Ishikawa (cell line): Measurements from ENCODE around the gene RAI1.

Source experiments
- CEBPB ChIP-seq: IDR thresholded peaks from 2 replicates; pipeline ENCODE4 v1.6.1; 2012
- CREB1 ChIP-seq: IDR thresholded peaks from 2 replicates; pipeline ENCODE4 v1.6.1; 2012; ENCODE audit warnings: low read depth
- EGR1 ChIP-seq: IDR thresholded peaks from 2 replicates; pipeline ENCODE4 v1.6.1; 2012
- EP300 ChIP-seq: IDR thresholded peaks from 2 replicates; pipeline ENCODE4 v1.6.1; 2012; ENCODE audit warnings: borderline replicate concordance
- FOXM1 ChIP-seq: IDR thresholded peaks from 2 replicates; pipeline ENCODE4 v1.6.1; 2012; ENCODE audit warnings: low read depth, borderline replicate concordance
- RAD21 ChIP-seq: IDR thresholded peaks from 2 replicates; pipeline ENCODE4 v1.6.1; 2012; ENCODE audit warnings: low read depth
- TAF1 ChIP-seq: IDR thresholded peaks from 2 replicates; pipeline ENCODE4 v1.6.1; 2012; ENCODE audit warnings: low read depth, mild to moderate bottlenecking
- TCF12 ChIP-seq: IDR thresholded peaks from 2 replicates; pipeline ENCODE4 v1.6.1; 2012; ENCODE audit warnings: low read depth
- TEAD4 ChIP-seq: IDR thresholded peaks from 2 replicates; pipeline ENCODE4 v1.6.1; 2012
- YY1 ChIP-seq: IDR thresholded peaks from 2 replicates; pipeline ENCODE4 v1.6.1; 2012; ENCODE audit warnings: low read depth
- ZBTB7A ChIP-seq: IDR thresholded peaks from 2 replicates; pipeline ENCODE4 v1.6.1; 2012; ENCODE audit warnings: low read depth
- TF ChIP-seq, protein P1 (sequence below): IDR thresholded peaks from 2 replicates; pipeline ENCODE4 v1.6.1; 2012
- TF ChIP-seq, protein P2 (sequence below): IDR thresholded peaks from 2 replicates; pipeline ENCODE4 v1.6.1; 2012; ENCODE audit warnings: low read depth, mild to moderate bottlenecking

Gene RAI1

DNA sequence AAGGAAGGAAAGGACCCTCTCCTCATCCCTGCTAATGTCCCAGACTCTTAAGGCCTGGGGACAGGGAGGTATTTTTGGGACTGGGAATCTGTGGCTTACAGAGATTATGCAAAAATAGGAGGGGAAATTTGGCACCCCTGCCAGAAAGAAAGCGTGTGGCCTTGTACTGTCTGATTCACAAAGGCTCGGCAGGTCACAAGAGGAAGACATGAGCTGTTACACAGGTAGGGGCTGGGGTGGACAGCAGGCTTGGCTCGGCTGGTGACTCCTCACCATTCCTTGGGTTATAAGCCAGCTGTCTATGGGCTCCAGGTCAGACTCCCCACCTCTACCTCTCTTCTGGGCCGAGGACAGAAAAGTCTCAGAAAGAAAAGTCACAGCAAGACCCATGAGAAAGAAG lies 176.2 kb downstream of the RAI1 start:
- no peak for TF ChIP-seq TEAD4
- TF ChIP-seq EGR1: no peak
- TF ChIP-seq ZBTB7A: no peak
- no peak for TF ChIP-seq EP300
- no peak for TF ChIP-seq CREB1
- TF ChIP-seq TAF1: no peak
- no peak for TF ChIP-seq RAD21
- no peak for TF ChIP-seq CEBPB
- TF ChIP-seq, protein P1, sequence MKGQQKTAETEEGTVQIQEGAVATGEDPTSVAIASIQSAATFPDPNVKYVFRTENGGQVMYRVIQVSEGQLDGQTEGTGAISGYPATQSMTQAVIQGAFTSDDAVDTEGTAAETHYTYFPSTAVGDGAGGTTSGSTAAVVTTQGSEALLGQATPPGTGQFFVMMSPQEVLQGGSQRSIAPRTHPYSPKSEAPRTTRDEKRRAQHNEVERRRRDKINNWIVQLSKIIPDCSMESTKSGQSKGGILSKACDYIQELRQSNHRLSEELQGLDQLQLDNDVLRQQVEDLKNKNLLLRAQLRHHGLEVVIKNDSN: no peak
- TF ChIP-seq, protein P2, sequence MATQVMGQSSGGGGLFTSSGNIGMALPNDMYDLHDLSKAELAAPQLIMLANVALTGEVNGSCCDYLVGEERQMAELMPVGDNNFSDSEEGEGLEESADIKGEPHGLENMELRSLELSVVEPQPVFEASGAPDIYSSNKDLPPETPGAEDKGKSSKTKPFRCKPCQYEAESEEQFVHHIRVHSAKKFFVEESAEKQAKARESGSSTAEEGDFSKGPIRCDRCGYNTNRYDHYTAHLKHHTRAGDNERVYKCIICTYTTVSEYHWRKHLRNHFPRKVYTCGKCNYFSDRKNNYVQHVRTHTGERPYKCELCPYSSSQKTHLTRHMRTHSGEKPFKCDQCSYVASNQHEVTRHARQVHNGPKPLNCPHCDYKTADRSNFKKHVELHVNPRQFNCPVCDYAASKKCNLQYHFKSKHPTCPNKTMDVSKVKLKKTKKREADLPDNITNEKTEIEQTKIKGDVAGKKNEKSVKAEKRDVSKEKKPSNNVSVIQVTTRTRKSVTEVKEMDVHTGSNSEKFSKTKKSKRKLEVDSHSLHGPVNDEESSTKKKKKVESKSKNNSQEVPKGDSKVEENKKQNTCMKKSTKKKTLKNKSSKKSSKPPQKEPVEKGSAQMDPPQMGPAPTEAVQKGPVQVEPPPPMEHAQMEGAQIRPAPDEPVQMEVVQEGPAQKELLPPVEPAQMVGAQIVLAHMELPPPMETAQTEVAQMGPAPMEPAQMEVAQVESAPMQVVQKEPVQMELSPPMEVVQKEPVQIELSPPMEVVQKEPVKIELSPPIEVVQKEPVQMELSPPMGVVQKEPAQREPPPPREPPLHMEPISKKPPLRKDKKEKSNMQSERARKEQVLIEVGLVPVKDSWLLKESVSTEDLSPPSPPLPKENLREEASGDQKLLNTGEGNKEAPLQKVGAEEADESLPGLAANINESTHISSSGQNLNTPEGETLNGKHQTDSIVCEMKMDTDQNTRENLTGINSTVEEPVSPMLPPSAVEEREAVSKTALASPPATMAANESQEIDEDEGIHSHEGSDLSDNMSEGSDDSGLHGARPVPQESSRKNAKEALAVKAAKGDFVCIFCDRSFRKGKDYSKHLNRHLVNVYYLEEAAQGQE: no peak
- no peak for TF ChIP-seq TCF12
- no peak for TF ChIP-seq FOXM1

DNA sequence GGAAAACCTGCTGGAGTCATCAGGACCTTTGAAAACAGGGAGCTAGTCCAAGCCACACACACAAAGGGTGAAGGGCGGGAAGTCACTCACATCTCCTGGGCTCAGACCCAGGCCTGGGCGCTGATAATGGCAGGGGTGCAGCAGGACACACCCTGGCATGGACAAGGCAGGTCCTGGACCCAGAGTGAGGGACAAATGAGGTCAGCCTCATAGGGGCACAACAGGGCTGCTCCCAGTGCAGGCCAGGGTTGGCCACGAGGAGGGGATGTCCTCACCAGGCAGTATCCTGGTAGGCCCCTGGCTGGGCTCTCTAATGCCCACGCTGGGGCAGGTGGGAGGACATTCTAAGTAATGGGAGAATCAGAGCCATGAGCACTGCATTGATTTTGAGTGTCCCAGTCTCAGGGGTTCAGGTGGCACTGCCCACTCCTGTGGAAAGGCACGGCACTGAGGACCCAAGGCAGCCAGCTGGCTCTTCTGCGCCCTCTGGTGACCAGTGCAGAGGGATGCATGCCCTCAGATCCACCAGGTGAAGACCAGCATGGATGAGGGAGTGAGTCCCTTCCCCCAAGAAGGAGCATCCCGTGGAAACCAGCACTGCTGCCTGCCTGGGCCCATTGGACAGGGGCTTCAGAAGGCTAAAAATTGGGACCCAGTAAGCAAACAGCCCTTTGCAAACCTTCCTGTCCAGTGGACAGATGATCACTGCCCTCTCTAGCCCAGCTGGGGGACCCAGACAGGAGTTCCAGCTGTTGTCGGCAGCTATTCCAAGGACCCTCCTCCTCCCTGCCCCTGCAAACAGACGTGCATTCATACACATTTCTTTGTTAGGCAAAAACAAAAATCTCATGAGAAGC lies 178.9 kb downstream of the RAI1 start:
- TF ChIP-seq TAF1 (no peak), RAD21 (peak; percentile 94), YY1 (no peak)
- TF ChIP-seq, protein P1: no peak

DNA sequence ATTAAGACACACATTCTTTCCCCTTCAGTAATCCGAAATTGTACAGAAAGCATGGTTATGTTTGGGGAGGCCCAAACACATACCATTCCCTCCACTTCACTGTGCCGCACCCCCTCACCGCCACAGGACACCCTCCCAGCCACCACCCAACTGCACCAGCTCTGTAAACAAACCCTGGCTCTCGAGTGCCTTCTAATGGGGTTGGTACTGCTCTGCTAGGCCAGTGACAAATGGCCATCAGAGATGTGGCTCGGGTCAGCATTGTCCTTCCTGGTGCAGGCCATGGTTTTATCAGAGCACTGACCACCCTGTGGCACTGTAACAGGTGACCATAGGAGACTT lies 179.5 kb downstream of the RAI1 start:
- no peak for TF ChIP-seq TCF12
- no peak for TF ChIP-seq RAD21
- no peak for TF ChIP-seq FOXM1
- no peak for TF ChIP-seq CREB1
